Endometrium (tissue), 2 donors: ENCODE data around the gene P4HA3.

Source experiments
- FAIRE-seq: peaks from 2 replicates; lab custom pipeline; 2012; peaks lifted over from hg19 to GRCh38; lab: Jason Lieb, UNC
- donor health status: control.
- donor health status: control.

P4HA3 gene

GRCh38 chr11:74262725-74263124 lies 48.7 kb downstream of the P4HA3 start:
- FAIRE-seq, result no peak

- FAIRE-seq, result no peak
Observed at GRCh38 chr11:74257959-74258553, 53.4 kb downstream of the P4HA3 start.

GRCh38 chr11:74256378-74257133 lies 54.9 kb downstream of the P4HA3 start:
- no peak for FAIRE-seq

- peak; percentile 33 for FAIRE-seq
Observed at GRCh38 chr11:74255741-74256375, 55.6 kb downstream of the P4HA3 start.

- no peak for FAIRE-seq
Observed at GRCh38 chr11:74253361-74253760, 58.1 kb downstream of the P4HA3 start.

- FAIRE-seq, result no peak
Observed at GRCh38 chr11:74249496-74249895, 61.9 kb downstream of the P4HA3 start.

GRCh38 chr11:74248469-74248868 lies 63.0 kb downstream of the P4HA3 start:
- no peak for FAIRE-seq

- FAIRE-seq, result no peak
Observed at GRCh38 chr11:74238243-74238642, 73.2 kb downstream of the P4HA3 start.

- FAIRE-seq, result no peak
Observed at GRCh38 chr11:74237541-74237940, 73.9 kb downstream of the P4HA3 start.

GRCh38 chr11:74235121-74235520 lies 76.3 kb downstream of the P4HA3 start:
- FAIRE-seq, result no peak

- no peak for FAIRE-seq
Observed at GRCh38 chr11:74233683-74234082, 77.8 kb downstream of the P4HA3 start.

- no peak for FAIRE-seq
Observed at GRCh38 chr11:74232311-74232950, 79.0 kb downstream of the P4HA3 start.

GRCh38 chr11:74226907-74227306 lies 84.5 kb downstream of the P4HA3 start:
- no peak for FAIRE-seq

- no peak for FAIRE-seq
Observed at GRCh38 chr11:74225565-74225964, 85.9 kb downstream of the P4HA3 start.

GRCh38 chr11:74221816-74222215 lies 89.6 kb downstream of the P4HA3 start:
- no peak for FAIRE-seq

GRCh38 chr11:74220376-74220775 lies 91.1 kb downstream of the P4HA3 start:
- FAIRE-seq, result no peak
